Epithelial cell of esophagus (primary cell): ENCODE results near the gene DYNC1I1.

Experiments
- DNase-seq: peaks from one replicate; pipeline ENCODE4 v3.0.0; 2010; ENCODE audit warnings: low read depth
- H3K4me3 ChIP-seq: 2 replicates; pipeline ENCODE4 v1.5.1; 2011; ENCODE audit warnings: mild to moderate bottlenecking, low read length, control low read depth
- CTCF ChIP-seq: IDR thresholded peaks from 2 replicates; pipeline ENCODE4 v1.5.1; 2011; ENCODE audit warnings: low read depth, mild to moderate bottlenecking, low read length, control low read depth, inconsistent platforms; ENCODE audit not compliant: insufficient read depth; ENCODE audit errors: missing control alignments

Gene DYNC1I1

DNA sequence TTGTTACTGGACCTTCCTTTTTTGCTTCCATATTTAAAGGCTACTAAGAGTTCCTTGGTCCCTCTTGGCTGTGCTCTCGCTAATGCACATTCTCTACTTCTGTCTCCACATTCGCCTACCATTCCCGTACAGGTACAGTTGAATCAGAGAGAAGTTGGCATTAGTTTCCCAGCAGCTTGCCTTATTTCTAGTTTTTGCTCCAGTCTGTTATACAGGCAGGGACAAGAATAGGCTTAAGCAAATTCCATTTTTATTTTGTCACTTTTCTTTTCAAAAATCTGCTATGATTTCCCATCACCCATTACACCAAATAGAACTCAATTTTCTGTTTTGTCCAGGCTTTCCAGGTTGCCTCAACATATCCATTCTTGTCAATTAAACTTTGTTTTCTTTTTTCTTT is 29.9 kb downstream of the DYNC1I1 start:
- no peak overlapping the region for H3K4me3 ChIP-seq
- TF ChIP-seq CTCF, result no peak
- DNase-seq, result no peak

DNA sequence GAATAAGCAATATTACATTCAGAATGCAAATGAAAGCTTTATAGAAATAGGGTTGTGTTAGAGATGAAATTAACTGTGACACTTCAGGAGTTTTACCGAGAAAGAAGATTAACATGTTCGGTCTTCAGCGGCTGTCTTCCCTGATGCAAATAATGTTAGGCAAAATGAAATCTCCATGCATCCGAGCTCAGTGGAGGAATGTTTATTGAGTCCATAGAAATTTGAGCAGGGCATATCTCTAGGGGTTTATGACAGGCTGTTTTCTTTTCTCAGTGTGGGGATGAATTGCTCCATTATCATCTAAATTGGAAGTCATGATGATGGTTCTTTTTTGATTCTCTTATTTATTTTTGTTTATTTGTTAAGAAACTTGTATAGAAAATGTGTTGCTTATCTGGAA is 31.7 kb downstream of the DYNC1I1 start:
- TF ChIP-seq CTCF, result no peak
- H3K4me3 ChIP-seq, result no peak overlapping the region
- DNase-seq, result no peak

GRCh38 chr7:95805909-95806308 is 33.6 kb downstream of the DYNC1I1 start:
- no peak for DNase-seq
- no peak for TF ChIP-seq CTCF
- H3K4me3 ChIP-seq, result no peak overlapping the region

- no peak for DNase-seq
- no peak for TF ChIP-seq CTCF
- no peak overlapping the region for H3K4me3 ChIP-seq
Measured at GRCh38 chr7:95808396-95808795, 36.0 kb downstream of the DYNC1I1 start.

- H3K4me3 ChIP-seq, result no peak overlapping the region
- DNase-seq, result no peak
- TF ChIP-seq CTCF, result no peak
Measured at GRCh38 chr7:95811846-95812445, 39.6 kb downstream of the DYNC1I1 start.

DNA sequence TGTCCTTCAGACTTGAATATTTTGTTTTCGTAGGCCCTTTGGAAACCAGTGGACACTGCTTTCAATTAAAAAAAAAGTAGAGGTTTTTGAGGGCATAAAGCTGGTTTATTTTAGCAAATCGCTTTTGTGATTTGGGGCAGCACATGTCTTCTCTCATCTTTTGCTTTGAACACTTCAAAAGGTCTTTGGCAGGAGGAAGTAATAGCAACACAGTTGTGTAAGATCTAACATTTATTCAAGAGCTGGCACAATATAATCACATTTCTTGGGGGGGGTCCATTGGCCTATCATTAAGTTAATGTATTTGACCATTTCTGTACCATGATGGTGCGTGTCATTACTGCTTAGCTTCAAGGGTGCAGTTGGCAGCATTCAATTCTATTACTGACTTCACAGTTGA is 42.4 kb downstream of the DYNC1I1 start:
- H3K4me3 ChIP-seq, result no peak overlapping the region
- DNase-seq, result no peak
- no peak for TF ChIP-seq CTCF

GRCh38 chr7:95817866-95818640 is 45.7 kb downstream of the DYNC1I1 start:
- no peak overlapping the region for H3K4me3 ChIP-seq
- no peak for DNase-seq
- no peak for TF ChIP-seq CTCF
